GM13977 (cell line): ENCODE results near the gene SUSD4.

Source experiments
- DNase-seq: peaks from one replicate; pipeline ENCODE4 v3.0.0; 2012; ENCODE audit warnings: low spot score
- in situ Hi-C: fragments of 300-500 bp; cut with MboI; formaldehyde crosslinking; loops from one replicate; pipeline ENCODE4 v1.12.0; 2022; ENCODE audit warnings: low sequenced_read_pairs, low pct_unique_long_range_greater_than_20kb, mixed read lengths, inconsistent platforms; ENCODE audit not compliant: unreplicated experiment
- TF ChIP-seq, protein P1 (sequence below): IDR thresholded peaks from 2 replicates; pipeline ENCODE4 v1.5.1; 2012; ENCODE audit warnings: mild to moderate bottlenecking, control low read depth; ENCODE audit not compliant: insufficient read depth; ENCODE audit errors: extremely low read depth, missing control alignments

Gene SUSD4

GRCh38 chr1:223331929-223332328 lies 32.0 kb downstream of the SUSD4 start:
- in situ Hi-C loops, result no loop called here
- TF ChIP-seq, protein P1, sequence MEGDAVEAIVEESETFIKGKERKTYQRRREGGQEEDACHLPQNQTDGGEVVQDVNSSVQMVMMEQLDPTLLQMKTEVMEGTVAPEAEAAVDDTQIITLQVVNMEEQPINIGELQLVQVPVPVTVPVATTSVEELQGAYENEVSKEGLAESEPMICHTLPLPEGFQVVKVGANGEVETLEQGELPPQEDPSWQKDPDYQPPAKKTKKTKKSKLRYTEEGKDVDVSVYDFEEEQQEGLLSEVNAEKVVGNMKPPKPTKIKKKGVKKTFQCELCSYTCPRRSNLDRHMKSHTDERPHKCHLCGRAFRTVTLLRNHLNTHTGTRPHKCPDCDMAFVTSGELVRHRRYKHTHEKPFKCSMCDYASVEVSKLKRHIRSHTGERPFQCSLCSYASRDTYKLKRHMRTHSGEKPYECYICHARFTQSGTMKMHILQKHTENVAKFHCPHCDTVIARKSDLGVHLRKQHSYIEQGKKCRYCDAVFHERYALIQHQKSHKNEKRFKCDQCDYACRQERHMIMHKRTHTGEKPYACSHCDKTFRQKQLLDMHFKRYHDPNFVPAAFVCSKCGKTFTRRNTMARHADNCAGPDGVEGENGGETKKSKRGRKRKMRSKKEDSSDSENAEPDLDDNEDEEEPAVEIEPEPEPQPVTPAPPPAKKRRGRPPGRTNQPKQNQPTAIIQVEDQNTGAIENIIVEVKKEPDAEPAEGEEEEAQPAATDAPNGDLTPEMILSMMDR, result no peak
- DNase-seq, result no peak

GRCh38 chr1:223331301-223331700 lies 32.7 kb downstream of the SUSD4 start:
- TF ChIP-seq, protein P1, result no peak
- in situ Hi-C loops, result no loop called here
- DNase-seq, result no peak

DNA sequence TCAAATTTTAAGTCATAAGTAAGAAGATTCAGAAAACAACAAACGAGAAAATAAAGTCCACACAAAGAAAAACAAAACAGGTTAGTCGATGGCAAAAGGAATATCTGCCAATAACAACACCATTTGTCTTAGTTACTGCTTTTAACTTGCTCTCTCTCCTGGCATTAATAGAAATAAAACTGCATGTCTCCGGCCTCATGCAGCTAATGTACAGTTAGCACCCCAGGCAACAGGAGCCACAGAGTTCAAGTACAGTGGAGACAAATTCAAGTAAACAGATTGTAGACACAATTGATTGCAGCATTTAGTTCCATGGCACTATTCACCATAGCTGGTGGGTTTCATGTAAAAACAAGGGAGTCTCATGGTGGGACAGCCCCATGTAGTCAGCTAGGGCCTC lies 33.5 kb downstream of the SUSD4 start:
- DNase-seq, result no peak
- TF ChIP-seq, protein P1, result no peak
- in situ Hi-C loops, result no loop called here

GRCh38 chr1:223329664-223330415 lies 34.1 kb downstream of the SUSD4 start:
- in situ Hi-C loops, result no loop called here
- TF ChIP-seq, protein P1, result no peak

DNA sequence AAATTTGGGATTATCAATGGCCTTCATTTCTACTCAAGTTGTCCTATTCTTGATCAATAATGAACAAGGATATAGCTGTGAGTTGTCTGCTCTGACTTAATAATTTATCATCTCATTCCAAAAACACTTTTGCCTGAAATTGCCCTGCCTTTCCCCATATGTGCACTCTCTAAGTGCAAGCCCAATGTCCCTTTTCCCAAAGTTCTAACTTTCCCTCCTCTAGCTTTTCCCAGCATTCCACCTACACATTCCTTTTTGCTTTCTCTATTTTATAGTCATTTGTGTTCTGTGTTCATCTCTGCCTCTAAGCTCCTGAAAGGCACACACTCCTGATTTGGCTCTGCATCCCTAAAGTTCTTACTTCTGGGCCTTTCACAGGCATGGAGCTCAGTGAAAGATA lies 34.7 kb downstream of the SUSD4 start:
- DNase-seq, result no peak
- TF ChIP-seq, protein P1, result no peak
- in situ Hi-C loops, result no loop called here

More at GRCh38 chr1:223329664-223330415, 34.1 kb downstream of the SUSD4 start:
- no peak for DNase-seq

DNA sequence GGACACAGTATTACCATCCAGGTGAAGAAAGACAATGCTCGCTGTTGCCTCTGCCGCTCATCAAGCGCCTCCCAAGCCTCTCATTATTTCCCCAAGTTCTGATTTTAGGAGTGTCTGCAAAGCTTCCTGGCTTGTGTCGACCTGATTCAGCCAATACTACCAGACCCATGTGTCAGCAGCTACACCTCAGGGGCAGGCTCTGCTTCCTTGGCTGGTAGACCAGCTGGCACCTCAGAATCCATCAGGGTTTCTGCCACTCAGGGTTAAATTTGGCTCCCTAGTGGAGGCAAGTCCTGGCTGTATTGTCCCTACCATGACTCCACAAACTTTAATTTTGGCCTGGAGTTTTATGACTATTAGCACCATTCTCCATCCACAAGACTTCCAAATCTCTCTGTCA lies 35.4 kb downstream of the SUSD4 start:
- in situ Hi-C loops, result no loop called here
- TF ChIP-seq, protein P1, result no peak
- DNase-seq, result no peak
